Activated T-helper 1 cell treated with Interleukin-2 at 50 U/mL for 16 hours (primary cell): ENCODE measurements around the gene ZSCAN18.

Source experiments
- DNase-seq: peaks from one replicate; pipeline ENCODE4 v3.0.0-alpha.2; 2020; ENCODE audit warnings: low read depth

The ZSCAN18 gene

GRCh38 chr19:58086825-58087710, 11.0 kb downstream of the ZSCAN18 start:
- no peak for DNase-seq

GRCh38 chr19:58085348-58085875, 12.6 kb downstream of the ZSCAN18 start:
- no peak for DNase-seq

- DNase-seq, result no peak
Observed at GRCh38 chr19:58084596-58085347, 13.3 kb downstream of the ZSCAN18 start.

- DNase-seq, result no peak
Observed at GRCh38 chr19:58083021-58083420, 15.0 kb downstream of the ZSCAN18 start.

GRCh38 chr19:58079792-58080191, 18.2 kb downstream of the ZSCAN18 start:
- DNase-seq, result no peak

- DNase-seq, result no peak
Observed at GRCh38 chr19:58067240-58067912, 30.7 kb downstream of the ZSCAN18 start.

GRCh38 chr19:58063712-58064111, 34.3 kb downstream of the ZSCAN18 start:
- no peak for DNase-seq

GRCh38 chr19:58060231-58060630, 37.8 kb downstream of the ZSCAN18 start:
- DNase-seq, result no peak

- DNase-seq, result no peak
Observed at GRCh38 chr19:58059671-58060078, 38.4 kb downstream of the ZSCAN18 start.

- DNase-seq, result peak; percentile 8
Observed at GRCh38 chr19:58059003-58059670, 38.9 kb downstream of the ZSCAN18 start, which contains the start of gene ZNF135. Gene ZNF135, plus strand, starts transcription at chr19:58059282. Its CDS starts 721 bp downstream, at chr19:58060003.

- DNase-seq, result no peak
Observed at GRCh38 chr19:58058467-58058866, 39.6 kb downstream of the ZSCAN18 start.

- no peak for DNase-seq
Observed at GRCh38 chr19:58056861-58057260, 41.2 kb downstream of the ZSCAN18 start.

- no peak for DNase-seq
Observed at GRCh38 chr19:58056261-58056660, 41.8 kb downstream of the ZSCAN18 start.

- DNase-seq, result no peak
Observed at GRCh38 chr19:58054901-58055874, 42.8 kb downstream of the ZSCAN18 start.

GRCh38 chr19:58053480-58054156, 44.4 kb downstream of the ZSCAN18 start:
- no peak for DNase-seq

- no peak for DNase-seq
Observed at GRCh38 chr19:58052256-58052655, 45.8 kb downstream of the ZSCAN18 start.

GRCh38 chr19:58047672-58048071, 50.4 kb downstream of the ZSCAN18 start:
- no peak for DNase-seq

- DNase-seq, result no peak
Observed at GRCh38 chr19:58046856-58047255, 51.2 kb downstream of the ZSCAN18 start.

GRCh38 chr19:58045411-58046050, 52.5 kb downstream of the ZSCAN18 start:
- no peak for DNase-seq
